ENCODE measurements around the gene CHRM5. TPM values are rescaled to one million over a fixed set of nuclear protein-coding genes. Genes with fewer than 3 reads are reported as not detected.

Gene CHRM5
- total RNA-seq, 1 donor from 2014 or later: not detected

GRCh38 chr15:34111488-34111887 is 143.2 kb downstream of the CHRM5 start:
- intact Hi-C loops (cut with DNase I): no loop called here
- TF ChIP-seq CTCF (IDR thresholded peaks at IDR 0.05): no peak

GRCh38 chr15:34114215-34114614 is 145.9 kb downstream of the CHRM5 start:
- ATAC-seq (no peak), DNase-seq (no peak)
- no peaks in the 10 kb centered on the region for H3K4me1 ChIP-seq
- H3K27ac ChIP-seq: no peak overlapping the region
- no peak for TF ChIP-seq CTCF (IDR thresholded peaks at IDR 0.05)
- no peaks in the 10 kb centered on the region for H3K9me3 ChIP-seq
- H3K4me3 ChIP-seq: no peak overlapping the region
- intact Hi-C loops (cut with DNase I): no loop called here
- no peaks in the 10 kb centered on the region for H3K36me3 ChIP-seq
- H3K27me3 ChIP-seq (ENCODE audit: low read depth): peaks cover 11% of the 10 kb centered on the region

More at GRCh38 chr15:34111488-34111887, 143.2 kb downstream of the CHRM5 start:
- peaks cover 11% of the 10 kb centered on the region for H3K27me3 ChIP-seq (ENCODE audit: low read depth)
- no peak for ATAC-seq
- no peaks in the 10 kb centered on the region for H3K9me3 ChIP-seq
- H3K4me3 ChIP-seq: no peak overlapping the region
- H3K36me3 ChIP-seq: no peaks in the 10 kb centered on the region
- no peaks in the 10 kb centered on the region for H3K4me1 ChIP-seq
- H3K27ac ChIP-seq: no peak overlapping the region
- no peak for DNase-seq

- no peaks in the 10 kb centered on the region for H3K9me3 ChIP-seq
- no peak overlapping the region for H3K27ac ChIP-seq
- peaks cover 11% of the 10 kb centered on the region for H3K27me3 ChIP-seq (ENCODE audit: low read depth)
- no peaks in the 10 kb centered on the region for H3K36me3 ChIP-seq
- no peak for ATAC-seq
- DNase-seq: no peak
- H3K4me3 ChIP-seq: no peak overlapping the region
- H3K4me1 ChIP-seq: no peaks in the 10 kb centered on the region
- TF ChIP-seq CTCF (IDR thresholded peaks at IDR 0.05): no peak
- intact Hi-C loops (cut with DNase I): no loop called here
Measured at GRCh38 chr15:34114739-34115138, 146.4 kb downstream of the CHRM5 start.

GRCh38 chr15:34116620-34117019 is 148.3 kb downstream of the CHRM5 start:
- DNase-seq (no peak), ATAC-seq (no peak)
- no peak overlapping the region for H3K4me3 ChIP-seq
- peaks cover 11% of the 10 kb centered on the region for H3K27me3 ChIP-seq (ENCODE audit: low read depth)
- H3K36me3 ChIP-seq: no peaks in the 10 kb centered on the region
- H3K9me3 ChIP-seq: no peaks in the 10 kb centered on the region
- H3K4me1 ChIP-seq: no peaks in the 10 kb centered on the region
- no peak for TF ChIP-seq CTCF (IDR thresholded peaks at IDR 0.05)
- intact Hi-C loops (cut with DNase I): no loop called here
- H3K27ac ChIP-seq: no peak overlapping the region

Other genes starting within 250 kb of the CHRM5 start
- gene AVEN, start 70.7 kb downstream of the CHRM5 start, total RNA-seq: 8.9 TPM
- gene EMC7, start 133.4 kb downstream of the CHRM5 start, total RNA-seq: 63.1 TPM
- 1.5 TPM for gene PGBD4, start 133.6 kb downstream of the CHRM5 start, total RNA-seq
- 44.1 TPM for gene KATNBL1, start 241.6 kb downstream of the CHRM5 start, total RNA-seq